SK-N-SH (cell line): ENCODE measurements around the gene ERGIC1. TPM values are rescaled to one million over a fixed set of nuclear protein-coding genes. Genes with fewer than 3 reads are reported as not detected.
"Not testable (repeated sequence)": the region's sequence is repeated elsewhere in the genome, so short reads cannot be mapped to it uniquely, and the experiment has no call there.

Experiments used
- CTCF ChIA-PET: fragments of 300-600, 350-600 bp; formaldehyde crosslinking; extraction: SDS; loops from one replicate; lab custom pipeline; 2021; lab: Yijun Ruan, JAX
- POLR2A ChIA-PET: fragments of 350-600 bp; sonication (Branson Sonifier 250); formaldehyde crosslinking; extraction: SDS; loops from one replicate; lab custom pipeline; 2020; ENCODE audit warnings: antibody characterized with exemption, inconsistent platforms; lab: Yijun Ruan, JAX
- DNase-seq: peaks from one replicate; pipeline ENCODE4 v3.0.0; 2012
- H2AFZ ChIP-seq: fragments of 200-600 bp; sonication (generic); 2 replicates; pipeline ENCODE4 v1.8.1; 2016; ENCODE audit warnings: antibody characterized with exemption, mild to moderate bottlenecking, low read depth
- H3F3A ChIP-seq: fragments of 200-600 bp; sonication (generic); replicated peaks from 2 replicates; pipeline ENCODE3; 2016; ENCODE audit warnings: antibody characterized with exemption, mild to moderate bottlenecking; ENCODE audit not compliant: insufficient read depth
- H3K27ac ChIP-seq, 2 experiments: fragments of 200-500 bp in 1 of 2; fragments of 200-600 bp in 1 of 2; sonication (Bioruptor generic) in 1 of 2; sonication (generic), shearing (Covaris generic) in 1 of 2; 2 replicates each; pipeline versions ENCODE4 v1.5.1 to v1.6.1; 2014 to 2016; ENCODE audit warnings: low read depth in 2 of 2, inconsistent platforms in 1 of 2, low read length in 1 of 2, mild to moderate bottlenecking in 1 of 2, mixed read lengths in 1 of 2
- H3K27me3 ChIP-seq: fragments of 200-600 bp; sonication (generic), shearing (Covaris generic); 2 replicates; pipeline ENCODE4 v1.6.1; 2016; ENCODE audit warnings: mixed run types; ENCODE audit not compliant: insufficient read depth
- H3K36me3 ChIP-seq, 2 experiments: fragments of 200-500 bp in 1 of 2; fragments of 200-600 bp in 1 of 2; sonication (Bioruptor generic) in 1 of 2; sonication (generic) in 1 of 2; replicated peaks in 1 of 2; 2 replicates each; pipeline versions ENCODE3 to v1.5.1; 2014 to 2016; ENCODE audit warnings: low read length in 1 of 2, mild to moderate bottlenecking in 1 of 2; ENCODE audit not compliant: insufficient read depth in 2 of 2, control insufficient read depth in 1 of 2
- H3K4me1 ChIP-seq, 2 experiments: fragments of 200-500 bp in 1 of 2; fragments of 200-600 bp in 1 of 2; sonication (Bioruptor generic) in 1 of 2; sonication (generic), shearing (Covaris generic) in 1 of 2; 2 replicates each; pipeline versions ENCODE4 v1.5.1 to v1.6.1; 2014 to 2016; ENCODE audit warnings: low read depth in 1 of 2, low read length in 1 of 2, mixed run types in 1 of 2; ENCODE audit not compliant: insufficient read depth in 2 of 2, control insufficient read depth in 1 of 2
- H3K4me2 ChIP-seq: fragments of 200-600 bp; sonication (generic), shearing (Covaris generic); 2 replicates; pipeline ENCODE4 v1.6.1; 2017; ENCODE audit warnings: mixed run types
- H3K4me3 ChIP-seq, 2 experiments: fragments of 200-500 bp in 1 of 2; fragments of 200-600 bp in 1 of 2; sonication (Bioruptor generic) in 1 of 2; sonication (generic), shearing (Covaris generic) in 1 of 2; 2 replicates each; pipeline versions ENCODE4 v1.5.1 to v1.8.1; 2014 to 2016; ENCODE audit warnings: low read depth in 2 of 2, inconsistent platforms in 1 of 2, low read length in 1 of 2, mild to moderate bottlenecking in 1 of 2, mixed read lengths in 1 of 2, moderate library complexity in 1 of 2
- H3K79me2 ChIP-seq: fragments of 200-600 bp; sonication (generic); 2 replicates; pipeline ENCODE4 v1.8.1; 2017; ENCODE audit warnings: mild to moderate bottlenecking; ENCODE audit not compliant: insufficient read depth
- H3K9ac ChIP-seq: fragments of 200-600 bp; sonication (generic); 2 replicates; pipeline ENCODE4 v1.6.1; 2017; ENCODE audit warnings: mixed run types
- H3K9me2 ChIP-seq: fragments of 200-600 bp; sonication (generic); 2 replicates; pipeline ENCODE4 v1.6.1; 2017; ENCODE audit warnings: mixed run types
- H3K9me3 ChIP-seq: fragments of 200-600 bp; sonication (generic); 2 replicates; pipeline ENCODE4 v1.6.1; 2017; ENCODE audit warnings: mixed run types, mild to moderate bottlenecking, moderate library complexity
- H4K20me1 ChIP-seq: fragments of 200-600 bp; sonication (generic); 2 replicates; pipeline ENCODE4 v1.6.1; 2017; ENCODE audit warnings: mild to moderate bottlenecking, mixed run types; ENCODE audit not compliant: insufficient read depth
- CTCF ChIP-seq: fragments of 200-600 bp; sonication (generic); IDR thresholded peaks from 2 replicates; pipeline ENCODE4 v1.6.1; 2017; ENCODE audit warnings: antibody characterized with exemption, mild to moderate bottlenecking, moderate library complexity
- ELF1 ChIP-seq: IDR thresholded peaks from 2 replicates; pipeline ENCODE4 v1.4.0; 2012
- GABPA ChIP-seq: IDR thresholded peaks from 2 replicates; pipeline ENCODE4 v1.4.0; 2012; ENCODE audit warnings: low read depth, mild to moderate bottlenecking
- IRF3 ChIP-seq: fragments of 150-350 bp; IDR thresholded peaks from 2 replicates; pipeline ENCODE4 v1.6.1; 2016; ENCODE audit warnings: mild to moderate bottlenecking, low read depth, low read length
- MXI1 ChIP-seq: IDR thresholded peaks from 2 replicates; pipeline ENCODE4 v1.6.1; 2012; ENCODE audit warnings: mild to moderate bottlenecking, low read depth, low read length, improper control_type of control experiment
- NRF1 ChIP-seq: IDR thresholded peaks from 2 replicates; pipeline ENCODE4 v1.6.1; 2012; ENCODE audit warnings: low read depth, mild to moderate bottlenecking, low read length
- TAF1 ChIP-seq: IDR thresholded peaks from 2 replicates; pipeline ENCODE4 v1.6.1; 2012; ENCODE audit warnings: low read depth, mild to moderate bottlenecking, low read length, moderate library complexity, borderline replicate concordance
- TCF12 ChIP-seq: IDR thresholded peaks from 2 replicates; pipeline ENCODE4 v1.4.0; 2012
- TEAD4 ChIP-seq: IDR thresholded peaks from 2 replicates; pipeline ENCODE4 v1.4.0; 2012; ENCODE audit warnings: mild to moderate bottlenecking, borderline replicate concordance; ENCODE audit not compliant: insufficient read depth
- WGBS: methylation state at CpG from one replicate; pipeline ENCODE4 v1.1.6; 2017; ENCODE audit warnings: low lambda C conversion rate; 5-methylcytosine and 5-hydroxymethylcytosine counted together
- polyA plus RNA-seq, 3 experiments: library from polyadenylated mRNA; depleted of rRNA; stranded (reverse); fragments of >200 nt; gene quantifications; 2 replicates each; pipeline ENCODE4 v1.2.3, GENCODE V29; 2012

ERGIC1 gene
- polyA plus RNA-seq, 1 of the 3 experiments (the other 2 are of a cell fraction), result 101 TPM

DNA sequence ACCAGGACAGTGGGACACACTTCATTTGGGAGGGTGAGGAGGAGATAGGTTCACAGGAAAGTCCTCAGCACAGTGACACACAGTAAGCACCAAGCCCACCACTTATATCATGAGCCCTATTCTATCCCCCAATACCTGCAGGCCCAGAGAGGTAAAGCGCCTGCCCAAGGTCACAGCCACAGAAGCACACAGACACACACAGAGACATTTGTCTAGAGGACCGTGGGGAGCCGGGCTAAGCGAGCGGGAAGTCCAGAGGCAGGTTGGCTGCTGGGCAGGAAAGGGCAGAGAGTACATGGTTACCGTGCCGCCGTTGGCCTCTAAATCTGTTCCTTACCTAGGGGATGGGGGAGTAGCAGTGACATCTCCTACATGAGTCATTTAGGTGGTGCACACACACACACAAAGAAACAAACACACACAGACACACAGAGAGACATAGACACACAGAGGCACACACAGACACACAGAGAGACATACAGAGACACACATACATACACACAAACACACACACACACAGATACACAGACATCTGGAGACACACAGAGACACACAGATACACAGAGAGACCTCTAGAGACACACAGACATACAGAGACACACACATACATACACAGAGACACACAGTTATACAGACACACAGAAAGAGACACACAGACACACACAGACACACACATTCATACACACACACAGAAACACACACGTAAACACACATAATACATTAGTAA, 47.2 kb upstream of the ERGIC1 start:
- Histone ChIP-seq H3K36me3 (no peaks in the 10 kb centered on the region), H3K4me1 (no peaks in the 10 kb centered on the region; a peak in 1 of 4 replicates), H3K4me3 (no peak overlapping the region), H3K9ac (no peak overlapping the region), H3K27me3 (no peaks in the 10 kb centered on the region), H3K4me2 (no peak overlapping the region), H3K9me3 (no peaks in the 10 kb centered on the region), H4K20me1 (no peaks in the 10 kb centered on the region), H3F3A (peaks cover 9% of the 10 kb centered on the region), H3K9me2 (no peaks in the 10 kb centered on the region), H3K79me2 (no peaks in the 10 kb centered on the region), H3K27ac (no peak overlapping the region), H2AFZ (no peak overlapping the region)
- 95% methylated on average over 9 of the region's 9 CpGs for WGBS
- no peak for DNase-seq
- POLR2A ChIA-PET, result no interaction called here
- CTCF ChIA-PET, result interaction anchor here (0.6 kb wide), 1 partner anchor 72 kb away, joined by 3 read pairs; no protein-coding TSS in a partner anchor
- TF ChIP-seq TEAD4, result no peak
- TF ChIP-seq IRF3, result no peak
- TF ChIP-seq MXI1, result no peak
- no peak for TF ChIP-seq NRF1
- TF ChIP-seq TAF1, result no peak
- no peak for TF ChIP-seq GABPA
- no peak for TF ChIP-seq CTCF
- no peak for TF ChIP-seq TCF12
- no peak for TF ChIP-seq ELF1

- POLR2A ChIA-PET, H3K9me3 ChIP-seq, H3K79me2 ChIP-seq, H3K9me2 ChIP-seq, H3K4me1 ChIP-seq, H3K9ac ChIP-seq, H3F3A ChIP-seq, H2AFZ ChIP-seq, H4K20me1 ChIP-seq, H3K36me3 ChIP-seq, H3K4me2 ChIP-seq, H3K27me3 ChIP-seq, H3K27ac ChIP-seq, H3K4me3 ChIP-seq, DNase-seq: not testable (repeated sequence)
- CTCF ChIA-PET, result interaction anchor here (0.6 kb wide), 1 partner anchor 73 kb away, joined by 3 read pairs; no protein-coding TSS in a partner anchor
- 93% methylated on average over 3 of the region's 3 CpGs for WGBS
Measured at GRCh38 chr5:172787538-172787937, 46.5 kb upstream of the ERGIC1 start.
